Hindlimb muscle (tissue), 1 donor: ENCODE data around the gene KRT86. TPM values are rescaled to one million over a fixed set of nuclear protein-coding genes. Genes with fewer than 3 reads are reported as not detected.

Experiments
- DNase-seq: peaks from one replicate; pipeline ENCODE4 v3.0.0-alpha.2; 2013
- polyA plus RNA-seq: library from polyadenylated mRNA; unstranded; fragments of 120-200 nt; gene quantifications from one replicate; pipeline ENCODE4 v1.2.1, GENCODE V29; 2013; ENCODE audit not compliant: insufficient read length

Gene KRT86
- 0.19 TPM for polyA plus RNA-seq

- DNase-seq, result no peak
Observed at GRCh38 chr12:52274521-52275120, at the start of gene KRT86. Gene KRT86 (plus strand): TSS chr12:52274645. CDS start chr12:52301917, 27,272 bp downstream.

DNA sequence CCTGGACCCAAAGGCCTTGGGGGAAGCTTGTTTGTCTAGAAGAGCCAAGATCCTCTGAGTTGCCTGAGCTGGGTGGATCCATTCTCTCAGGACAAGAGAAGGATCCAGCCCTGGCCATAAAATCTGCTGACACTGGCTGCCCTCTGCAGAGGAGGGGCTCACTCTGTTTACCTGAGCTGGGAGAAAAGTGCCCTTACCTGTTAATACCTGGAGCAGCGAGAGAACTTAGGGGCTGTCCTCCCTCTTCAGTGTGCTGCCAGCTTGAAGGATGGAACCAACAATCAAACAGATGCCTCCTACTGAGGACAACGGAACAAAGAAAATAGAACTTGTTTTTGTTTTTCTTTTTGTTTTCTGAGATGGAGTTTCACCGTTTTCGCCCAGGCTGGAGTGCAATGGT, 48.7 kb upstream of the KRT86 start:
- DNase-seq, result no peak

DNA sequence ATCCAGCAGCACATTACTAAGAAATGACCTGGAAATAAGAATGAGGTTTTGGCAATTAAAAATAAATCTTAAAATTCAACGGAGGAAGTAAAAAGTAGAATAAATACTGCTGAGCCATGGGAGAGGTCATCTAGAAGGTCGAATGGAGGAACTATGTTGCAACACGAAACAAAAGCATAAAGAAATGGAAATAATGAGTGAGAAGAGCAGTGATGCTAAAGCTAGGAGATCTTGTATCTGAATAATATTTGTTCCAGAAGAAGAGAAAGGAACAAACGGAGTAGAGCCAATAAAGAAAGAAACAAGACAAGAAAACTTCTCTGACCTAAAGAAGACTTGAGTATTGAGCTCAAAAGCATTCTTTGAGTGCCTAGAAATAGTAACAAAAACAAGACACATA, 48.0 kb upstream of the KRT86 start:
- DNase-seq, result no peak

DNA sequence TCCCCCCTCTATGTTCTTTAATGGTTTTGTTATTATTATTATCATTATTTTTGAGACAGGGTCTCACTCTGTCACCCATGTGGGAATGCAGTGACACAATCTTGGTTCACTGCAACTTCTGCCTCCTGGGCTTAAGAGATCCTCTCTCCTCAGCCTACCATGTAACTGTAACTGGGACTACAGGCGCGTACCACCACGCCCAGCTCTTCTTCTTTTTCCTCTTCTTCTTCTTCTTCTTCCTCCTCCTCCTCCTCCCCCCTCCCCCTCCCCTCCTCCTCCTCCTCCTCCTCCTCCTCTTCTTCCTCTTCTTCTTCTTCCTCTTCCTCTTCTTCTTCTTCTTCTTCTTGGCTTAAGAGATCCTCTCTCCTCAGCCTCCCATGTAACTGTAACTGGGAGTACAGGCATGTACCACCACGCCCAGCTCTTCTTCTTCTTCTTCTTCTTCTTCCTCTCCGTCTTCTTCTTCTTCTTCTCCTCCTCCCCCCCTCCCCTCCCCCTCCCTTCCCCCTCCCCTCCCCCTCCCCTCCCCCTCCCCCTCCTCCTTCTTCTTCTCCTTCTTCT, 46.8 kb upstream of the KRT86 start:
- DNase-seq, result no peak

GRCh38 chr12:52228366-52228765, 46.1 kb upstream of the KRT86 start:
- no peak for DNase-seq

DNA sequence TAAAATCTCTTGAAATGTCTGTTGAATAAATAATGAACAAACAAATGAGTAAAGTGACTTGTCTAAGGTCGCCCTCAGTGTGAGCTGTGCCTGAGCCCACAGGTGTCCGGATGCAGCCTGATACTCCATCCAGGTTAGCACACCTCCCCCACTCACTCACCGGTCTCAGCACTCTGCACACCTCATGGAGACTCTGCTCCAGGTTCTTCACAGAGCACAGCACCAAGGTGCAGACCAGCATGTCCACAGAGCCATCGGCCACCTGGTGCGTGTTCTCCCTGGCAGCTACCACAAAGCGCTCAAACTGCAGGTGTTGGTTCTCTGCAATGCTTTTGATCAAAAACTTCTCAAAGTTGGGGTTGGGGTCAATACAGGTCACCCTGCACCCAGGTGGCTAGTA, 45.5 kb upstream of the KRT86 start:
- no peak for DNase-seq

DNA sequence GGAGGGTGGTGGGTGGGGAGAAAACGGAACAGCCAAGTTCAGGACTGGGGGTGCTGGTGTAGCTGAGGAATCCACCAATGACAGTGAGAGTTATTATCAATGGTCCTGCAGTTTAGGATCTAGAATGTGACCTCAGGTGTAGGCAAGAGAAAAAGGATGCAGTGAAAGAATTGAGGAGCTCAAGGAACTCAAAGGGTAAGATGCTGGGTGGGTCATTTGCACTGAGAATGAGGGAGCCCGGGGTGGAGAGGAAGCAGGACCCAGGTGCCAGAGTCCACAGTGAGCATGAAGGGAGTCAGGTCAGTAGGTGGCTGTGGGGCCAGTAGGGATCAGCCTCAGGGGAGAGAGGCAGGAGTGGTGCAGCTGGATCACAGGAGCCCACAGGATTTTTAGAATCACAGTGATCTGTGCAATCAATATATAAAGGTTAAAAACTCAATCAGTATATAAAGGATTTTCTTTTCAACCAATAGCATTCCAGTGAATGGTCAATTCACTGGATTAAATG, 44.6 kb upstream of the KRT86 start:
- no peak for DNase-seq

- DNase-seq, result no peak
Observed at GRCh38 chr12:52230364-52231281, 43.8 kb upstream of the KRT86 start.

DNA sequence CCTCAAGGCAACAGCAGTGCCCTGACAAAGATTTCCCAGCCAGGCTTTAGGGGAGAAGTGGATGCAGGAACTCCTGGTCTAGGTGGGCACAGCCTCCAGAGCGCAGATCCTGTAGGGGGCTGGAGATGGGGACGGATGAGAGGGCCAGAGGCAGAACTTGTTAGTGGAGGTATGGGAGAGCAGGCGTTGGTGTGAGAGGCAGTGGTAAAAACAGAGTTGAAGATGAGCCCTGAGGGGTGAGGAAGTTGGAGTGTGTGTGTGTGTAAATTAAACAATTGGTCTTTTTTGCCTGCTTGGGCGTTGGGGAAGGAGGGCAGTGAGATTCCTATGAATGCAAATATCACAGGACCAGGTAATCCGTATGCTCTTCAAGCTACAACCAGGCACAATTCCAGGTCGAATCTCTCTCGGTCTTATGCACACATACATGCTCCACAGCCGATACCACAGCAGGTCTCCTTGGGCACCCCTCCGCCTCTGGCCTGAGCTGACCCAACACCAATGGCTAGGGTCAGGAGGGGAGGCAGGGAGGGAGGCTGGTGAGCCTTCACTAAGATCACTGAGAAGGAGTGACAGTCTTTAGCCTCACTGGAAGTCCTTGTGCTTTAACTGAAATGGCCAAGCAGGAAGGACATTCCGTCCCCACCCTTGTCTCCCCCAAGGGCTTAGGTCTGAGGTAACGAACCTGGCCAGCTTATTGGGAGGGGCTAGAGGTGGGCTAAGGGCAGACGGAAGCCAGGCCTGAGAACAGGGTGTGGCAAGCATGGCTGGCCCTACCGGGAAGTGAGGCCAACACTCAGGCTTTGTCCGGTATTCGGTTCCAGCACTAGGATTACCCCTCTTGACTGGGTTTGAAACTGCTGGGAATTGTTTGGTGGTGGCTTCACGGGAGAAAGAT, 42.9 kb upstream of the KRT86 start:
- no peak for DNase-seq

DNA sequence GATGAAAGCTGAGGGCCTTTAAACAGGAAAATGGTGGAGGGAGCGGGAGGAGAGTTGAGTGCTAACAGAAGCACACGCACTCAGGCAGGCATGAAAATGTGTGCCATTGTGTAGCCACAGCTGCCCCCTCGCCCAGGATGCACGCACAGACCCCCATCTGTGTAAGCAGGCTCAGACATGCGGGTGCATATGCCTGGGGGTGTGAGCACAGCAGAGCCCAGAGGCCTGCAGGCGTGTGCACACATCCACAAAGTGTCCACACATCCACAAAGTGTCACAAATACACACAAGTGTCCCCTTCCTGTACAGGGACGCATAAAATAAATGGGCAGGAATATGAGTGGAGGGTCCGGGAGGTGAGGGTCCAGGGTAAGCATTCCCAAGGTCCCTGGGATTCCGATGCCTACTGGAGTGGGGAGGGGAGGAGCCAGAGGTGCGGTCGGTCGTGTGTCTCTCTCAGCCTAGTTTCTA, 42.2 kb upstream of the KRT86 start:
- no peak for DNase-seq

GRCh38 chr12:52232674-52233461, 41.6 kb upstream of the KRT86 start, which contains the start of gene KRT7:
Gene KRT7 (plus strand): TSS chr12:52233243. CDS start chr12:52233297, 54 bp downstream.
- no peak for DNase-seq

DNA sequence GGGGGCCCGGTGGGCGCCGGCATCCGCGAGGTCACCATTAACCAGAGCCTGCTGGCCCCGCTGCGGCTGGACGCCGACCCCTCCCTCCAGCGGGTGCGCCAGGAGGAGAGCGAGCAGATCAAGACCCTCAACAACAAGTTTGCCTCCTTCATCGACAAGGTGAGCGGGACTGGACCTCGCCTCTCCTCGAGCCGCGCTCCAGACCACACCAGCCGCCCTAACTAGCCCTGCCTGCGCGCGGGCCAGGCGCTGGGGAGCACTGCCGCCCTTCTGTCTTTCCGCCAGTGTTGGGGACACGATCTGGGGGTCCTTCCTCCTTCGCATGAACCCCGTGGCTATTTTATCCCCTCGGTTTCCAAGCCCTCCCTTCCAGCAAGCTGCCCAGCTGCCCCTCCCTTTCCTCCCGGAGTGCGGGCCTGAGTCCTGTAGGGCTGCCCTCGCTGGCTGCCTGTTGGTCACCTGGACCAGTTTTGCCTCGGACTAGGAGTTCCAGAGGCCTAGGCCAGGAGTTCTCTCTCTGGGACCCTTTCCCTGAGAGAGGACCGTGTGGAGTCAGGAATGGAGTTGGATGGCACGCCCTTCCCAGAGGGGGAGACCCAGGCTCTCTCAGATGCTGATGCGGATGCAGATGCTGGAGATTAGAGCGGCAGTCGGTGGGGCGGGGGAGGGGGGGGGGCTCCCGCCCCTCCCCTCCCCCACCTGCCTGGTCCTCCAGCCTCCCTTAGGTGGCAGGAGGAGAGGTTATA, 40.8 kb upstream of the KRT86 start:
- DNase-seq, result no peak

DNA sequence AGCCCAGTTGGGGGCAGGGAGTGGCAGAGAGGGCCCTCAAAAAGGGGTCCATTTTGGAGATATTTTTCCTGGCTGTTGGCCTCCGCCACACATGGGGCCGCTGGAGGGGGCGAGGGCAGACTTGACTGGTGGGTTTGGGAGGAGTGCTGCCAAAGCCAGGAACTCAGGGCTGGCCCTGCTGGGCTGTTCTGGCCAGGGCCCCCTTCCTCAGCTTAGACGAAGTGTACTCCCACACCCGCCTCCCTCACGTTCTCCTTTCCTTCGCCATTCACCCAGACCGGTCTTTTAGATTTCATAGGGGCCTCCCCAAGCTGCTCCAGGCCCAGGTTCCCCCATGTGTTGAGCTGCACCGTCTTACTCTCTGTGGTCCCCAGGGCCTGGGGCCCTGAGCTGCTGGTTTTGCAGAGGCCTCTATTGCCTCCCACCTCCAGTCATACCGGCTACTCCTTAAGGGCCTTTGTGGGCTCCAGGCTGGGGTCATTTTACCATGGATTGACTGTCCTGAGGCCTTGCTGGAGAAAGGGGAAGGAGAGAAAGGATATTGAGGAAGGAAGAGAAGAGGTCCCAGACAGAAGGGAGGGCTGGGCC, 40.1 kb upstream of the KRT86 start:
- no peak for DNase-seq

DNA sequence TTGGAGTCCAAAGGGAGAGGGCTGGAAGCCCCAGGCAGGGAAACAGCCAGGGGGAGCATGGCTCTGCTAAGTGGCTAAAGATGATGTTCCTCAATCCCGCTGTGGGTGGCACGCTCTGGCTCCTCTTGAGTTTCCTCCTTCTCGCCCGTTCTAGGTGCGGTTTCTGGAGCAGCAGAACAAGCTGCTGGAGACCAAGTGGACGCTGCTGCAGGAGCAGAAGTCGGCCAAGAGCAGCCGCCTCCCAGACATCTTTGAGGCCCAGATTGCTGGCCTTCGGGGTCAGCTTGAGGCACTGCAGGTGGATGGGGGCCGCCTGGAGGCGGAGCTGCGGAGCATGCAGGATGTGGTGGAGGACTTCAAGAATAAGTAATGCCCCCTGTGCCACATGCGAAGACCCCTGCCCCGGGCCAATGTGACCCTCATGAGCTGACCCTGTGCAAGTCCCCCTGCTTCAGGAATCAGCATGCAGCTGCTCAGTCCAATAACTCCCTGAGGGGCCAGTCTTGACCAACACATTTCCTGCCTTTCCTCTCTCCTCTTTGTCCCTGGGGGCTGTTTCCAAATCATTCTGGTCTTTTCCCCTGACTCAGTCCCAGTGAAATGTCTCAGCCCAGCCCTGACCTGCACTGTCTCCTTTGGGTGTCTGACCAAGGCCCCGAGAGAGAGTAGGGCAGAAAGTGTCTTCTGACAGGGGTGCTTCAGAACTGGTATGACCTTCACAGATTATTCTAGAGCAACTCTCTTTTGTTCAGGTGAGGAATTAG, 39.3 kb upstream of the KRT86 start:
- DNase-seq, result no peak

DNA sequence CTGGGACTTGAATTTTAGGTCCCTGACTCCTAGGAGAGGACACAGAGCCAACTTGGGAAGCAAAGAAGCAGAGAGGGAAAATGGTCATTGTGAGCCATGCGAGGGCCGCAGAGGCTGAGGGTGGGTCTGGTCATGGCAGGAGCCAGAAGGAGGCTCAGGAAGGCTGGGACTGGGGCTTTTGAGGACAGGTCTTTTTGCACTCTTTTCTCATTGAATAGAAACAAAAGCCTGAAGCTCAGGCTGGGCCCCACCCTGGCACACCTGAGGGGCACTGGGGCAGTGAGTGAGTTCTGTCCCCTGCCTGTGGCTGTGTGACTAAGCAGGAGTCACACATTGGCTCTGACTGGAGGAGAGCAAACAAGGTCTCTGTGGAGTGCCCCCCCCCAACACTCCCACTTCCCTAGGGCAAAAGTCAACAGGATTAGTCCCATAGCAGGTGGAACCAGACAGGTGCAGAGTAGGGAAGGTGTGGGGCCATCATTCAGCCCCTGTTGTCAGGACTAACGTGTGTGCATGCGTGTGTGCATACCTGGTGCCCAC, 38.6 kb upstream of the KRT86 start:
- no peak for DNase-seq

DNA sequence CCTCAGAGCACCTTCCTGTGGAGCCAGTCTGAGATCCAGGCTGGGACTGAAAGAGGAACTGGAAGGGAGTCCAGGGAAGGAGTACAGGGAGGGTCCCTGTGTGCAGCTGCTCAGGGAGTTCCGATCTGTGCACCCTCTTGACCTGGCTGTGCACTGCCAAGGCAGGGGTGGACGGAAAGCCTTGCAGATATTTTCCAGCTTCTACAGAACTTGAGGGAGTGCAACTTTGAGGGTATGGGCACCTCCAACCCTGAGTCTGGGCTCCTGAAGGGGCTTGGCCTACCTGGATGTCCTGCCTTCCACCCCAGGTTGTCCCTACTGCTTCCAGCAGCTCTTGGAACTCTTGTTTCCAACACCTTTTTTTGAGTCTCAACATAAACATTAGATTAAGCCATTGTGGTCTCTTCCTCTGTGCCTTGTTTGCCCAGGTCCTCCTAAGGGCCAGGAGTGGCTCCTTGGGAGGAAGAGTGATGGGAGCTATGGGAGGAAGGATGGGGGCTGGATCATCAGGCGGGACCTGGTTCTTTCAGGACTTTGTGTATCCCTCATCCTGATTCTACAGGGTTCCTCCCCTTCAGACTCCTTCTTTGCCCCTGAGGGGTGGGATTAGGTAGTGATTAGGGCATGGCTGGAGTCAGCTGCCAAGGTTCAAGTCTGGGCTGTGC, 37.9 kb upstream of the KRT86 start:
- no peak for DNase-seq

GRCh38 chr12:52238207-52238840, 36.1 kb upstream of the KRT86 start:
- DNase-seq, result no peak
